Superior temporal gyrus (tissue), 1 donor: ENCODE data around the gene ZSCAN21.
A peak's percentile ranks its signal among the peaks of the same experiment; 100 is the strongest.

Experiments used
- DNase-seq: peaks from one replicate; pipeline ENCODE4 v3.0.0-alpha.2; 2016; ENCODE audit errors: extremely low spot score

ZSCAN21 gene

DNA sequence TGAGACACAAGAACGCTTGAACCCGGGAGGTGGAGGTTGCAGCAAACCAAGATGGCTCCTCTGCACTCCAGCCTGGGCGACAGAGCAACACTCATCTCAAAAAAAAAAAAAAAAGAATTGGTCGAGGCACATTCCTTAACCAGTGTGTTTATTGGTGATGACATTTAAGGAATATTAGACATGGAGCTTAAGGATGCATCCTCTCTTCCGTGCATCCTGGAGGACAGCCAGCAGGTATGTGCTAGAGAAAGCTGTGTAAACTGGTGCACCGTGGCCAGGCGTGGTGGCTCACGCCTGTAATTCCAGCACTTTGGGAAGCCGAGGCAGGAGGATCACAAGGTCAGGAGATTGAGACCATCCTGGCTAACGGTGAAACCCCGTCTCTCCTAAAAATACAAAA lies 22.4 kb upstream of the ZSCAN21 start:
- DNase-seq = no peak

DNA sequence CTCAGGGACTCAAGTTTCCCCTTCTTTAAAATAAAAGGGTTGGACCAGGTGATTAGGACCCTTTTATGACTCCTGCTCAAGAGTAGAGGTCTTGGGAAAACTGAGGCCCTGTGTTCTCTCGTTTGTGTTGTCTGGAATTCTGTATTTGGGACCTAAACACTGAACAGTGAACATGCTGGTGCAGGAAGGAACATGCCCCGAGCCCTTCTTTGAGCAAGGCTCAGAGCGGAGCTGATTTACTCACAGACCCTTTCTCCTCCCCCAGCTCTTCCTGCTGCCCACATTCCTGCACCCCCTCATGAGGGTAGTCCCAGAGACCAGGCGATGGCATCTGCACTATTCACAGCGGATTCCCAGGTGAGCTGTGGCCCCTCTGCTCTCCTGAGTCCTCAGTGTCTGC lies 20.0 kb upstream of the ZSCAN21 start:
- DNase-seq = no peak

GRCh38 chr7:100033526-100033925 lies 16.0 kb upstream of the ZSCAN21 start:
- no peak for DNase-seq

DNA sequence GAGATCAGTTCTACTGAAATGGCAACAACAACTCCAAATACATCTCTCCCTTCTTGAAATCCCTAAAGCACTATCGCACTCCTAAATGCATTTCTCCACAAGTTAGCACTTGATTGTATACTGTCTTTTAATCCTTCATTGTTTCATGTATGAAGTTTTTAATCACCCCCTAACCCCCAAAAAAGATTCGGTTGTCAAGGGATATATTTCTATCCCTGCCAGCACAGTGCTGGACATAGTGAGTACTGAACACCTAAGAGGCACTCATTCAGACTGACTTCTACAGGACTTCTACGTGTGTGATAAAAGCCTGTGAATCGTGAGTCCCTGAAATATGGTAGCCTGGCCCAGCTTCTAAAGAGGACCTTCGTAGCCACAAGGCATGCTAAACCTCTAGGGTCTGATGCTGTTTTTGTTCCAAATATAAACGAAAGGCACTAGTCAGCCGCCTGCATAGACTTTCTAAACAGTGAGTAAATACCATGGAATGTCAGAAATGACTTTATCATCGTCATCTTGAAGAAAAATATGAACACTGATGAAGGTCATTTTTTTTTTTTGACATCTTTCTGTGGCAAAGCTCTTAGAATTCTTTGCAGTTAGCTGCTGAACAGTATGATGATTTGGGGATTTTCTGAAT lies 14.6 kb upstream of the ZSCAN21 start:
- no peak for DNase-seq

GRCh38 chr7:100035876-100036275 lies 13.7 kb upstream of the ZSCAN21 start:
- DNase-seq = no peak

GRCh38 chr7:100038326-100038725 lies 11.2 kb upstream of the ZSCAN21 start:
- DNase-seq = no peak

DNA sequence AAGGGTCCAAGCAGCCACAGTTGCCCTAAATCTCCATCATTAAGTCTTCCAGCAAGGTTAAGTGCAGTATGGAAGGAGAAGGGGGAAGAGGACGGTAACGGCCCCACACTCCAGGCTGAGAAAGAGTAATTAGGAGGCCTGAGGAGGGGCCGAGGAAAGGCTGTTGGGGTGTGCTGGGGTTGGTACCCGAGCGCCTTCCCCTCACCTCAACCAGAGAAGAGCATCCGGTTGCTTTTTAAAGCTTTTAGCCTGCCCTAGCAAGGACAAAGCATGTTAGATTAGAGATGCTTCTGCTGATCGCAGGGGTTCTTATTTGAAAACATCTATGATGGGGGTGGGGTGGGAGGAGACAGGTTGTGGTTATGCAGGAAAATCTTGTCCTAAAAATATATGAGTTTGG lies 9.0 kb upstream of the ZSCAN21 start:
- no peak for DNase-seq

- no peak for DNase-seq
These were observed 4.9 kb upstream of the ZSCAN21 start for GRCh38 chr7:100044718-100045117.

DNA sequence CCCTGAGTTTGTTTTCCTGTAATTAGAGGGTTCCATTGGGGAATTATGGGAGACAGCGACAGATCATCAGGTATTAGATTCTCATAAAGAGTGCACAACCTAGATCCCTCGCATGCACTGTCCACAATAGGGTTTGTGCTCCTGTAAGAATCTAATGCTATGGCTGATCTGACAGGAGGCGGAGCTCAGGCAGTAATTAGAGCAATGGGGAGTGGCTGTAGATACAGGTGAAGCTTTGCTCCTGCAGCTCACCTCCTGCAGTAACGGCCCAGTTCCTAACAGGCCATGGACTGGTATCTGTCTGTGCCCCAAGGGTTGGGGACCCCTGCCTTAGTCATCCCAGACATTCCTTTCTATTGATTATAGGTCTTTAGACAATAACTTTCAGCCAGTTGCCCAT lies 894 bp upstream of the ZSCAN21 start:
- DNase-seq = no peak

DNA sequence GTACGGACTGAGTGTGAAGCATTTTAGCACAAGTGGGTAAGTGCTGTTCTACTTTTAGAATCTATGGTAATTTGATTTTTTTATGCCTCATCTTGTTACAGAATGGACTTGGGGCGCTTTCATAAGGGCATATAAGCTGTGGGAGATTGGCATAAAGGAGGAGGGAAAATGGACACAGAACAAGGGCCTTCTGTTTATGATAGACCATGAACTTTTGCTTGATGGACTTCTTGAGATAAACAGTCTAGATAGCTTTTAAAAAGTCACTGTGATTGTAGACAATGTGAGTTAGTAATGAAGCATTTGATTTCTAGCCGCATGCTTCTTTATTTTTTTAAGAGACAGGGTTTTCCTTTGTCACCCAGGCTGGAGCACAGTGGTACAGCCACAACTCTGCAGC lies 2.0 kb downstream of the ZSCAN21 start:
- DNase-seq = no peak

- peak; percentile 95 for DNase-seq
These were observed 3.6 kb downstream of the ZSCAN21 start for GRCh38 chr7:100053215-100053614.

- no peak for DNase-seq
These were observed 7.4 kb downstream of the ZSCAN21 start for GRCh38 chr7:100057006-100057405.

- DNase-seq = no peak
These were observed 9.7 kb downstream of the ZSCAN21 start for GRCh38 chr7:100059251-100059739.

DNA sequence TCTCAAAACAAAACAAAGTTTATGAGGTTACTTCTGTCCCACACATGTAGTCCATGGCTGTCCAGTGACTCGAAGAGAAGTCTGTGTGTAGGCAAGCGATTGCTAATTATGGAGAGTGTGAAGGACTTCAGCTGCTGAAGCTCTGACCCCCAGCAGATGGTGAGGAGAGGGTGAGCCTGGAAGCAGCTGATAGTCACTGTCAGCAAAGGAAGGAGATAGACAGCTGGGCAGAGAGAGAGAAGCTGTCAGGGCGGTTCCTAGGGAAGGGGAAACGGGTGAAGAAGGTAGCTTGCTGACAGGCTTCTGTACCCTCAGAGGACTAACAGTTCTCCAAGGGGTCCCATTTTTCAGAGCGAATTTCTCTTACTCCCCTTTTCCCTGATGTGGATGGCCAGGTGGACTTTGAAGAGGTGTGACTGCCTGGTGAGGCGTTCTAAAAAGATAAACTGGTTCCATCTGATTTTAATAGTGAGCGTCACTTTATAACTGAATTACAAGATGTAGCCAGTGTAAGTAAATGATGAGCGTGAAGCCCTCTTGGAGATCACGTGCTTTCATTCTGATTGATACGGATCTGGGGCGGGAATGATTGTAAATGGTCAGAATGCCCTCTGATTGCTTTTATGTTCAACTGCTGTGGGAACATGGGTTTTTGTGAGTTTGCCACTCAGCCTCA lies 12.1 kb downstream of the ZSCAN21 start:
- DNase-seq = no peak

DNA sequence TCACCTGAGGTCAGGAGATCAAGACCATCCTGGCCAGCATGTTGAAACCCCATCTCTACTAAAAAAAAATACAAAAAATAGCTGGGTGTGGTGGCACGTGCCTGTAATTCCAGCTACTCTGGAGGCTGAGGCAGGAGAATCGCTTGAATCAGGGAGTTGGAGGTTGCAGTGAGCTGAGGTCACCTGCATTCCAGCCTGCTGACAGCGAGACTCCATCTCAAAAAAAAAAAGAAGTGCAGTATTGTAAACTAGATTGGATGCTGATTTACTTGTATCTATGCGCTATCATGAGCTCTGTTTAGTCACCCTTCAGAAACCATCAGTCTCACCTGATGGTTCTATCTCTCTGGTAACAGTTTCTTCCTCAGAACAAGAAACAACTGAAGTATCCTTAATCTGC lies 13.8 kb downstream of the ZSCAN21 start:
- DNase-seq = no peak

GRCh38 chr7:100064162-100064561 lies 14.6 kb downstream of the ZSCAN21 start:
- no peak for DNase-seq

- no peak for DNase-seq
These were observed 16.0 kb downstream of the ZSCAN21 start for GRCh38 chr7:100065452-100066186.

- DNase-seq = peak; percentile 27
These were observed 17.4 kb downstream of the ZSCAN21 start for GRCh38 chr7:100066953-100067352.

- DNase-seq = no peak
These were observed 20.4 kb downstream of the ZSCAN21 start for GRCh38 chr7:100069991-100070390.

DNA sequence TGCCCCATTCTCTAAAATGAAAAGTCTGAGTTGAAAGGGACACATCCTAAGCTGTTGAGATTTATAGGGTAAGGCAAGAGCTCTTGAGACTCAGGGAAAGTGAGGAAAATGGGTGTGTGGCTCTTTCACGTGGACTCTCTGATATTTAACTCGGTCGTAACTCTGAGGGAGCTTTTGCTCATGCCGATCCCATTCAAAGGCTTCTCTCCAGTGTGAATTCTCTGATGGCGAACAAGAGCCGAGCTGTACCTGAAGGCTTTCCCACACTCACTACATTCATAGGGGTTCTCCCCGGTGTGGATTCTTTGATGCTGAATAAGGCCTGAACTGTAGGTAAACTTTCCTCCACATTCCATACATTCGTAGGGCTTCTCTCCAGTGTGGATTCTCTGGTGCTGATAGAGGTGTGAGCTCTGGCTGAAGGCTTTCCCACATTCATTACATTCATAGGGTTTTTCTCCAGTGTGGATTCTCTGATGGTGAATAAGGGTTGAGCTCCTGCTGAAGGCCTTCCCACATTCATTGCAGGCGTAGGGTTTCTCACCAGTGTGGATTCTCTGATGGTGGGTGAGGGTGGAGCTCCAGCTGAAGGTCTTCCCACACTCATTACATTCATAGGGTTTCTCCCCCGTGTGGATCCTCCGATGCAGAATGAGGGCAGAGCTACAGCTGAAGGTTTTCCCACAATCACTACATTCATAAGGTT lies 21.6 kb downstream of the ZSCAN21 start:
- DNase-seq = no peak

GRCh38 chr7:100072462-100072861 lies 22.9 kb downstream of the ZSCAN21 start:
- DNase-seq = no peak

GRCh38 chr7:100074841-100075240 lies 25.3 kb downstream of the ZSCAN21 start:
- DNase-seq = no peak
